K562 (cell line): ENCODE results near the gene SGCB. TPM values are rescaled to one million over a fixed set of nuclear protein-coding genes. Genes with fewer than 3 reads are reported as not detected.

Experiments used
- ATAC-seq: fragments of 200-7000 bp; cut with Tn5 transposase; 3 replicates; pipeline ENCODE4 v1.9.1; 2020; ENCODE audit warnings: moderate library complexity
- BruUV-seq: library from RNA; stranded (reverse); fragments of 400-500 nt; replicated peaks from 2 replicates; lab custom pipeline; 2021; lab: Mats Ljungman, UMichigan
- CTCF ChIA-PET: fragments of 300-600 bp; formaldehyde crosslinking; extraction: SDS; loops from one replicate; lab custom pipeline; 2021; ENCODE audit warnings: low intra/inter-chr PET ratio; lab: Yijun Ruan, JAX
- POLR2A ChIA-PET: fragments of 300-600, 350-650 bp; sonication (Branson Sonifier 250); formaldehyde crosslinking; extraction: SDS; loops from one replicate; lab custom pipeline; 2021; ENCODE audit warnings: antibody characterized with exemption, inconsistent platforms; lab: Yijun Ruan, JAX
- DNase-seq, 4 experiments: peaks; one replicate each; pipeline versions ENCODE4 v3.0.0 to v3.0.0-alpha.2; 2011 to 2018; ENCODE audit warnings: low spot score in 3 of 4, mixed read lengths in 3 of 4; ENCODE audit errors: extremely low read depth in 1 of 4
- FAIRE-seq: peaks from 2 replicates; lab custom pipeline; 2011; peaks lifted over from hg19 to GRCh38; lab: Jason Lieb, UNC
- H2AFZ ChIP-seq: 2 replicates; pipeline ENCODE4 v1.6.0; 2011; ENCODE audit warnings: low read depth, low read length, control low read depth, inconsistent platforms
- H3K27ac ChIP-seq: fragments of 200-600 bp; 3 replicates; pipeline ENCODE4 v1.8.0; 2011; ENCODE audit warnings: low read depth, mild to moderate bottlenecking, control low read depth, inconsistent platforms, low read length, moderate library complexity, mixed read lengths; ENCODE audit errors: extremely low read depth
- H3K27me3 ChIP-seq, 2 experiments: fragments of 300-600 bp in 1 of 2; 2 replicates in 1 of 2; 3 replicates in 1 of 2; pipeline versions ENCODE4 v1.6.0 to v1.8.0; 2011; ENCODE audit warnings: inconsistent platforms in 2 of 2, low read length in 2 of 2, mild to moderate bottlenecking in 1 of 2, mixed read lengths in 1 of 2, moderate library complexity in 1 of 2; ENCODE audit not compliant: control insufficient read depth in 2 of 2, insufficient read depth in 2 of 2
- H3K36me3 ChIP-seq: fragments of 300-600 bp; 3 replicates; pipeline ENCODE4 v1.8.0; 2011; ENCODE audit warnings: mild to moderate bottlenecking, low read length, inconsistent platforms; ENCODE audit not compliant: control insufficient read depth, insufficient read depth
- H3K4me1 ChIP-seq, 2 experiments: fragments of 200-600 bp in 1 of 2; replicated peaks in 1 of 2; 2 replicates in 1 of 2; 3 replicates in 1 of 2; pipeline versions ENCODE4 v1.5.1 to v1.8.0; 2011; ENCODE audit warnings: inconsistent platforms in 2 of 2, low read length in 2 of 2, mild to moderate bottlenecking in 1 of 2, mixed read lengths in 1 of 2, moderate library complexity in 1 of 2; ENCODE audit not compliant: control insufficient read depth in 2 of 2, insufficient read depth in 2 of 2
- H3K4me2 ChIP-seq: 2 replicates; pipeline ENCODE4 v1.6.1; 2011; ENCODE audit warnings: low read length, control low read depth, inconsistent platforms, mixed read lengths; ENCODE audit not compliant: insufficient read depth
- H3K4me3 ChIP-seq: fragments of 200-600 bp; sonication (generic), shearing (Covaris generic); 2 replicates; pipeline ENCODE4 v1.5.1; 2016; ENCODE audit warnings: control low read depth, inconsistent platforms
- H3K79me2 ChIP-seq: fragments of 200-600 bp; 3 replicates; pipeline ENCODE4 v1.8.0; 2011; ENCODE audit warnings: low read length, inconsistent platforms; ENCODE audit not compliant: control insufficient read depth, insufficient read depth
- H3K9ac ChIP-seq, 2 experiments: 2 replicates each; pipeline versions ENCODE4 v1.6.0 to v1.6.1; 2011; ENCODE audit warnings: low read depth in 2 of 2, low read length in 2 of 2, control low read depth in 1 of 2, inconsistent platforms in 1 of 2, mild to moderate bottlenecking in 1 of 2, mixed read lengths in 1 of 2; ENCODE audit not compliant: insufficient read depth in 1 of 2
- H3K9me1 ChIP-seq: one replicate; pipeline ENCODE4 v1.6.0; 2011; ENCODE audit warnings: inconsistent platforms, mild to moderate bottlenecking, low read length, moderate library complexity; ENCODE audit not compliant: control insufficient read depth, insufficient read depth
- H3K9me3 ChIP-seq: replicated peaks from 2 replicates; pipeline ENCODE4 v1.5.1; 2011; ENCODE audit warnings: low read depth, low read length, inconsistent platforms; ENCODE audit not compliant: control insufficient read depth, insufficient read depth
- H4K20me1 ChIP-seq: replicated peaks from 2 replicates; pipeline ENCODE4 v1.6.1; 2011; ENCODE audit warnings: low read length, inconsistent platforms, mixed read lengths; ENCODE audit not compliant: control insufficient read depth, insufficient read depth
- NR2F6 ChIP-seq: fragments of 450-650 bp; formaldehyde crosslinking; IDR thresholded peaks from 2 replicates; pipeline ENCODE4 v1.4.0; 2020; ENCODE audit warnings: mild to moderate bottlenecking
- NR4A1 ChIP-seq, 2 experiments: fragments of 250-450 bp in 1 of 2; fragments of 450-650 bp in 1 of 2; sonication (Bioruptor Pico) in 1 of 2; IDR thresholded peaks; 2 replicates each; pipeline versions ENCODE4 v1.4.0 to v1.6.1; 2016 to 2020; ENCODE audit warnings: mild to moderate bottlenecking in 2 of 2, missing compliant biosample characterization in 1 of 2, missing genetic modification characterization in 1 of 2, moderate library complexity in 1 of 2
- POLR2H ChIP-seq: IDR thresholded peaks from 2 replicates; pipeline ENCODE4 v1.6.1; 2016; ENCODE audit warnings: missing genetic modification characterization, low read depth, mild to moderate bottlenecking, control low read depth, missing compliant biosample characterization, moderate library complexity
- ZNF197 ChIP-seq: fragments of 200-800 bp; sonication (Bioruptor generic); IDR thresholded peaks from 2 replicates; pipeline ENCODE4 v1.6.1; 2016; ENCODE audit warnings: low read depth, missing genetic modification characterization, missing compliant biosample characterization
- ZNF77 ChIP-seq: fragments of 250-450 bp; sonication (Bioruptor Pico); IDR thresholded peaks from 2 replicates; pipeline ENCODE4 v1.5.0; 2020
- in situ Hi-C: fragments of 300-500 bp; cut with MboI; formaldehyde crosslinking; loops from 4 replicates; pipeline ENCODE4 v1.15.0; 2018; ENCODE audit warnings: inconsistent platforms, mixed read lengths
- intact Hi-C: fragments of 100-400 bp; cut with micrococcal nuclease; formaldehyde crosslinking; loops from 2 replicates; pipeline ENCODE4 v1.14.2; 2022
- polyA plus RNA-seq, 8 experiments: library from polyadenylated mRNA; depleted of rRNA in 4 of 8; stranded (reverse) in 5 of 8; unstranded in 3 of 8; fragments of >200 nt; fragmentation: Nextera tagmentation in 2 of 8; fragmentation: Illumina TruSeq in 1 of 8; extraction: Ambion mirVana in 2 of 8; extraction: Trizol in 1 of 8; gene quantifications; 2 replicates each; pipeline versions ENCODE4 v1.2.1 to v1.2.3, GENCODE V29; 2011 to 2014; ENCODE audit warnings: inconsistent platforms in 1 of 8, missing spikeins in 1 of 8
- total RNA-seq, 7 experiments: library from RNA; depleted of rRNA in 6 of 7; stranded (reverse); fragments of >200 nt in 6 of 7; fragmentation: Illumina TruSeq in 2 of 7; extraction: Trizol in 2 of 7; gene quantifications; 2 replicates each; pipeline versions ENCODE4 v1.2.1 to v1.2.3, GENCODE V29; 2011 to 2021; ENCODE audit warnings: low replicate concordance in 1 of 7
- TF ChIP-seq, protein P1 (sequence below): sonication (generic); formaldehyde crosslinking; IDR thresholded peaks from 2 replicates; pipeline ENCODE4 v1.8.0; 2023; ENCODE audit warnings: mild to moderate bottlenecking, missing genetic modification reagents

SGCB gene
- total and polyA plus RNA-seq, 9 of the 15 experiments (the other 6 are each of a cell fraction or from before 2014, with no cell fraction given): 0.01 to 0.20 (median 0.07) TPM; not detected in 3

DNA sequence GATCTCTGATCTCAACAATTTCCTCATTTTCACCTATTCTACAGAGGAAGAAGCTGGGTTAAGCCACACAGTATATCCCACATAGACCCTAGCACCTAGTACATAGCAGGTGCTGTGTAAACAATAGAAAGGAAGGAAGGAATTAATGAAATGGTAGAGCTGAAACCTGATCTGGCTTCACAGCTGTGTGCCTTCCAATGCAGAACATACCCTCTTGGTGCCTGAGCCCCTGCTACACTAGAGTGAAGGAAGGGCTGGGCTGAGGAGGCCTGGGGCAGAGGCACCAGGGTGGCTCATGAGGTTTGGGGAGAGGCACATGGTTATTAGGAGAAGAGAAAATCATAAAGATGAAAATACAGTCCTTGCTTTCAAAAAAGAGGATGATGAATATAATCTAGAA lies 39.3 kb downstream of the SGCB start:
- no peak overlapping the region for H3K27ac ChIP-seq
- intact Hi-C loops (no loop called here), in situ Hi-C loops (no loop called here)
- no peaks in the 10 kb centered on the region for H3K9me1 ChIP-seq
- H3K9ac ChIP-seq: no peak overlapping the region
- POLR2A ChIA-PET: no interaction called here
- no peak for FAIRE-seq
- peaks cover 4 to 22% of the 10 kb centered on the region in 2 experiments; a peak in 3 of 5 replicates for H3K27me3 ChIP-seq
- no TSS peak for BruUV-seq
- no peak overlapping the region for H3K4me2 ChIP-seq
- H2AFZ ChIP-seq: no peak overlapping the region
- DNase-seq: no peak
- CTCF ChIA-PET: no interaction called here
- no peaks in the 10 kb centered on the region for H3K36me3 ChIP-seq
- no peaks in the 10 kb centered on the region for H4K20me1 ChIP-seq
- no peak overlapping the region for H3K4me3 ChIP-seq
- no peaks in the 10 kb centered on the region for H3K4me1 ChIP-seq
- ATAC-seq: no peak
- no peaks in the 10 kb centered on the region for H3K79me2 ChIP-seq
- TF ChIP-seq, protein P1, sequence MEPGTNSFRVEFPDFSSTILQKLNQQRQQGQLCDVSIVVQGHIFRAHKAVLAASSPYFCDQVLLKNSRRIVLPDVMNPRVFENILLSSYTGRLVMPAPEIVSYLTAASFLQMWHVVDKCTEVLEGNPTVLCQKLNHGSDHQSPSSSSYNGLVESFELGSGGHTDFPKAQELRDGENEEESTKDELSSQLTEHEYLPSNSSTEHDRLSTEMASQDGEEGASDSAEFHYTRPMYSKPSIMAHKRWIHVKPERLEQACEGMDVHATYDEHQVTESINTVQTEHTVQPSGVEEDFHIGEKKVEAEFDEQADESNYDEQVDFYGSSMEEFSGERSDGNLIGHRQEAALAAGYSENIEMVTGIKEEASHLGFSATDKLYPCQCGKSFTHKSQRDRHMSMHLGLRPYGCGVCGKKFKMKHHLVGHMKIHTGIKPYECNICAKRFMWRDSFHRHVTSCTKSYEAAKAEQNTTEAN: no peak
- TF ChIP-seq ZNF77: no peak
- TF ChIP-seq POLR2H: no peak
- TF ChIP-seq ZNF197 (CRISPR knock-in tag): no peak
- TF ChIP-seq NR2F6 (CRISPR knock-in tag): no peak
- TF ChIP-seq NR4A1 (CRISPR knock-in tag; IDR thresholded peaks at IDR 0.05): no peak
- no peak for TF ChIP-seq NR4A1 (tag; IDR thresholded peaks at IDR 0.05)
- H3K9me3 ChIP-seq: no peaks in the 10 kb centered on the region
